ENCODE data around the gene TMC4. TPM values are rescaled to one million over a fixed set of nuclear protein-coding genes. Genes with fewer than 3 reads are reported as not detected.
A peak's percentile ranks its signal among the peaks of the same experiment; 100 is the strongest.

The TMC4 gene
- total and polyA plus RNA-seq, 2 donors (not counting 1 experiment from before 2014, with no cell fraction given), result 0.25 to 0.33 TPM

DNA sequence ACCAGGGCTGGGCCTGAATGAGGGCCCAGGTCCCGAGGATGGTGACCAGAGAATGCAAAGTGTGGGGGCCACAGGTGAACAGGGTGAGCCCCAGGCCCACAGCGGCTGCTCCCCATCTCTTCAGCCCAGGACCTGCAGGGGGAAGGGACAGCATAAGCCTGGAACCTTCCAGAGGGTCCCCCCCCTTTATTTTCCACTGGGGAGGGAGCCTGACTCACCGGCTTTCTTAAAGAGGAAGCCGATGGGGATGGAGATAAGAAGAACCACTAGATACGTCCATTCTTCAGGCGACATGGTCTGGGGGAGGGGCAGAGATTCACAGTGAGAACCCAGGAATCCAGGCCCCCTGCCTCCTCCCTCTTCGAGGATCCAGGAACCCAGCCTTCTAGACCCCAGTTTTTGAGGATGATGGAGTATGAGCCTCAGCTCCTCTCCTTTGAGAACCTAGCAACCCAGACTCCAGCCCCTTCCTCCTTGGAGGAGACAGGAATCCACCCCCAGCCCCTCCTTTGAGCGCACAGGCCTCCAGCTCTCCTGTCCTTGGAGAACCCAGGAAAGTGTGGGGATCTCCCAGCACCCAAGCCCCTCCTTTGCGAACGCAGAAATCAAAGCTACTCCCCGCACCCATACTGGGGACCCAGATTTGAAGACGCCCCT, 15.4 kb upstream of the TMC4 start:
- H3K4me1 ChIP-seq (ENCODE audit: control insufficient read depth, extremely low read depth, insufficient read depth, low read length), result peaks cover 11% of the 10 kb centered on the region
- H3K27me3 ChIP-seq (ENCODE audit: control insufficient read depth, insufficient read depth, low read length), result no peaks in the 10 kb centered on the region
- peak overlapping the region; percentile 32 to 82 (median 59) for H3K4me3 ChIP-seq (replicated peaks in 1 of 4; ENCODE audit: control extremely low read depth in 1 of 4, insufficient read depth in 1 of 4, low read depth in 3 of 4, low read length in 4 of 4)
- peaks cover 10% of the 10 kb centered on the region for H3K36me3 ChIP-seq (ENCODE audit: control insufficient read depth, insufficient read depth, low read length)
- DNase-seq (ENCODE audit: low read depth in 2 of 2), result peak in 1 of 2 donors; percentile 84
- TF ChIP-seq EZH2 (IDR thresholded peaks at IDR 0.05; ENCODE audit: low read length, missing control alignments), result no peak
- TF ChIP-seq, protein P1, sequence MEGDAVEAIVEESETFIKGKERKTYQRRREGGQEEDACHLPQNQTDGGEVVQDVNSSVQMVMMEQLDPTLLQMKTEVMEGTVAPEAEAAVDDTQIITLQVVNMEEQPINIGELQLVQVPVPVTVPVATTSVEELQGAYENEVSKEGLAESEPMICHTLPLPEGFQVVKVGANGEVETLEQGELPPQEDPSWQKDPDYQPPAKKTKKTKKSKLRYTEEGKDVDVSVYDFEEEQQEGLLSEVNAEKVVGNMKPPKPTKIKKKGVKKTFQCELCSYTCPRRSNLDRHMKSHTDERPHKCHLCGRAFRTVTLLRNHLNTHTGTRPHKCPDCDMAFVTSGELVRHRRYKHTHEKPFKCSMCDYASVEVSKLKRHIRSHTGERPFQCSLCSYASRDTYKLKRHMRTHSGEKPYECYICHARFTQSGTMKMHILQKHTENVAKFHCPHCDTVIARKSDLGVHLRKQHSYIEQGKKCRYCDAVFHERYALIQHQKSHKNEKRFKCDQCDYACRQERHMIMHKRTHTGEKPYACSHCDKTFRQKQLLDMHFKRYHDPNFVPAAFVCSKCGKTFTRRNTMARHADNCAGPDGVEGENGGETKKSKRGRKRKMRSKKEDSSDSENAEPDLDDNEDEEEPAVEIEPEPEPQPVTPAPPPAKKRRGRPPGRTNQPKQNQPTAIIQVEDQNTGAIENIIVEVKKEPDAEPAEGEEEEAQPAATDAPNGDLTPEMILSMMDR (conservative IDR thresholded peaks at IDR 0.05 in 1 of 2, IDR thresholded peaks at IDR 0.05 in 1 of 2; ENCODE audit: low read depth in 1 of 2, low read length in 2 of 2), result no peak
- no peaks in the 10 kb centered on the region for H3K9me3 ChIP-seq (ENCODE audit: control insufficient read depth, insufficient read depth, low read depth, low read length)
- peaks cover 30% of the 10 kb centered on the region for H3K79me2 ChIP-seq (ENCODE audit: control insufficient read depth, insufficient read depth, low read length)
- no peaks in the 10 kb centered on the region for H4K20me1 ChIP-seq (ENCODE audit: control insufficient read depth, extremely low read depth, insufficient read depth, low read length)
- no peak overlapping the region for H2AFZ ChIP-seq (ENCODE audit: low read length)
- peak overlapping the region; percentile 67 for H3K4me2 ChIP-seq (ENCODE audit: extremely low read depth, insufficient read depth, low read length)
- H3K9ac ChIP-seq (ENCODE audit: insufficient read depth, low read length), result peak overlapping the region; percentile 52
- peak overlapping the region; percentile 98 for H3K27ac ChIP-seq (ENCODE audit: insufficient read depth, low read length)

- no peak overlapping the region for H3K9ac ChIP-seq (ENCODE audit: insufficient read depth, low read length)
- H3K4me2 ChIP-seq (ENCODE audit: extremely low read depth, insufficient read depth, low read length), result peak overlapping the region; percentile 36
- no peaks in the 10 kb centered on the region for H3K27me3 ChIP-seq (ENCODE audit: control insufficient read depth, insufficient read depth, low read length)
- TF ChIP-seq, protein P1 (conservative IDR thresholded peaks at IDR 0.05 in 1 of 2, IDR thresholded peaks at IDR 0.05 in 1 of 2; ENCODE audit: low read depth in 1 of 2, low read length in 2 of 2), result no peak
- TF ChIP-seq EZH2 (IDR thresholded peaks at IDR 0.05; ENCODE audit: low read length, missing control alignments), result no peak
- H3K4me3 ChIP-seq (replicated peaks in 1 of 4; ENCODE audit: control extremely low read depth in 1 of 4, insufficient read depth in 1 of 4, low read depth in 3 of 4, low read length in 4 of 4), result no peak overlapping the region
- H4K20me1 ChIP-seq (ENCODE audit: control insufficient read depth, extremely low read depth, insufficient read depth, low read length), result no peaks in the 10 kb centered on the region
- peaks cover 4% of the 10 kb centered on the region for H3K4me1 ChIP-seq (ENCODE audit: control insufficient read depth, extremely low read depth, insufficient read depth, low read length)
- no peak overlapping the region for H2AFZ ChIP-seq (ENCODE audit: low read length)
- no peak overlapping the region for H3K27ac ChIP-seq (ENCODE audit: insufficient read depth, low read length)
- peaks cover 21% of the 10 kb centered on the region for H3K79me2 ChIP-seq (ENCODE audit: control insufficient read depth, insufficient read depth, low read length)
- H3K36me3 ChIP-seq (ENCODE audit: control insufficient read depth, insufficient read depth, low read length), result peaks cover 7% of the 10 kb centered on the region
- H3K9me3 ChIP-seq (ENCODE audit: control insufficient read depth, insufficient read depth, low read depth, low read length), result no peaks in the 10 kb centered on the region
- DNase-seq (ENCODE audit: low read depth in 2 of 2), result no peak
Measured at GRCh38 chr19:54186934-54187381, 14.0 kb upstream of the TMC4 start.

DNA sequence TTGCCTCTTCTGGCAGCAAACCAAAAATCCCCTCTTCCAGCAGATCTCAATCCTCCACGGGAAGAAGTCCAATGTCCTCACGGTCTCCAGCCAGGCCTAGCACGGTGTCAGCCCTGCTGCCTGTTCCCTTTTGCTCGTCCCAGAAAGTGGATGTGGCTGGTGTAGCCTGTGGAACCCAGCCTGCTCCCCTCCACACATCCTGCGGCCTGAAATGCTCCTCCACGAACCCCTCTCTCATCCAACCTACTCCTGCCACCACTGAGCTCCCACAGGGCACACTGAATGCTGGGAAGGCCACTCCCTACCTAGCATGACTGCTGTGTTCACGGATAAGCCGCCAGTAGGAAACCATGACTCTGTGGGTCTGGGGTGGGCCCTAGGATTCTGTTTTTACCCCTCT, 13.4 kb upstream of the TMC4 start:
- peaks cover 21% of the 10 kb centered on the region for H3K79me2 ChIP-seq (ENCODE audit: control insufficient read depth, insufficient read depth, low read length)
- no peak overlapping the region for H3K4me2 ChIP-seq (ENCODE audit: extremely low read depth, insufficient read depth, low read length)
- DNase-seq (ENCODE audit: low read depth in 2 of 2), result no peak
- peaks cover 7% of the 10 kb centered on the region for H3K36me3 ChIP-seq (ENCODE audit: control insufficient read depth, insufficient read depth, low read length)
- H3K27ac ChIP-seq (ENCODE audit: insufficient read depth, low read length), result no peak overlapping the region
- TF ChIP-seq, protein P1 (conservative IDR thresholded peaks at IDR 0.05 in 1 of 2, IDR thresholded peaks at IDR 0.05 in 1 of 2; ENCODE audit: low read depth in 1 of 2, low read length in 2 of 2), result no peak
- TF ChIP-seq EZH2 (IDR thresholded peaks at IDR 0.05; ENCODE audit: low read length, missing control alignments), result no peak
- no peaks in the 10 kb centered on the region for H3K27me3 ChIP-seq (ENCODE audit: control insufficient read depth, insufficient read depth, low read length)
- no peak overlapping the region for H3K4me3 ChIP-seq (replicated peaks in 1 of 4; ENCODE audit: control extremely low read depth in 1 of 4, insufficient read depth in 1 of 4, low read depth in 3 of 4, low read length in 4 of 4)
- no peak overlapping the region for H3K9ac ChIP-seq (ENCODE audit: insufficient read depth, low read length)
- H3K4me1 ChIP-seq (ENCODE audit: control insufficient read depth, extremely low read depth, insufficient read depth, low read length), result no peaks in the 10 kb centered on the region
- H2AFZ ChIP-seq (ENCODE audit: low read length), result no peak overlapping the region
- H3K9me3 ChIP-seq (ENCODE audit: control insufficient read depth, insufficient read depth, low read depth, low read length), result no peaks in the 10 kb centered on the region
- H4K20me1 ChIP-seq (ENCODE audit: control insufficient read depth, extremely low read depth, insufficient read depth, low read length), result no peaks in the 10 kb centered on the region
